ENCODE measurements around the gene SLC24A5.

Gene SLC24A5
- total RNA-seq: 0 reads per million in 2 experiments

- no peak for DNase-seq (ENCODE audit: low read depth)
Measured at GRCh38 chr15:48120745-48121144, at the start of gene SLC24A5. TSS of gene SLC24A5 (plus strand) at chr15:48120990. CDS start at chr15:48121045, 55 bp downstream.

- no peak for DNase-seq (ENCODE audit: low read depth)
Measured at GRCh38 chr15:48072941-48073340, 47.8 kb upstream of the SLC24A5 start.

GRCh38 chr15:48073881-48074280, 46.9 kb upstream of the SLC24A5 start:
- DNase-seq (ENCODE audit: low read depth): no peak

- DNase-seq (ENCODE audit: low read depth): no peak
Measured at GRCh38 chr15:48076454-48076853, 44.3 kb upstream of the SLC24A5 start.

- DNase-seq (ENCODE audit: low read depth): no peak
Measured at GRCh38 chr15:48077616-48078184, 43.1 kb upstream of the SLC24A5 start.

- no peak for DNase-seq (ENCODE audit: low read depth)
Measured at GRCh38 chr15:48084759-48085590, 35.8 kb upstream of the SLC24A5 start.

GRCh38 chr15:48085591-48085930, 35.2 kb upstream of the SLC24A5 start:
- DNase-seq (ENCODE audit: low read depth): no peak

GRCh38 chr15:48086133-48086532, 34.7 kb upstream of the SLC24A5 start:
- DNase-seq (ENCODE audit: low read depth): no peak

GRCh38 chr15:48086576-48086975, 34.2 kb upstream of the SLC24A5 start:
- DNase-seq (ENCODE audit: low read depth): no peak

- DNase-seq (ENCODE audit: low read depth): no peak
Measured at GRCh38 chr15:48087844-48088243, 32.9 kb upstream of the SLC24A5 start.

- no peak for DNase-seq (ENCODE audit: low read depth)
Measured at GRCh38 chr15:48089702-48090101, 31.1 kb upstream of the SLC24A5 start.

- no peak for DNase-seq (ENCODE audit: low read depth)
Measured at GRCh38 chr15:48090115-48090514, 30.7 kb upstream of the SLC24A5 start.

GRCh38 chr15:48090666-48091065, 30.1 kb upstream of the SLC24A5 start:
- no peak for DNase-seq (ENCODE audit: low read depth)

GRCh38 chr15:48091522-48091921, 29.3 kb upstream of the SLC24A5 start:
- no peak for DNase-seq (ENCODE audit: low read depth)

- no peak for DNase-seq (ENCODE audit: low read depth)
Measured at GRCh38 chr15:48096355-48096786, 24.4 kb upstream of the SLC24A5 start.

- no peak for DNase-seq (ENCODE audit: low read depth)
Measured at GRCh38 chr15:48096813-48097212, 24.0 kb upstream of the SLC24A5 start.

GRCh38 chr15:48097264-48097663, 23.5 kb upstream of the SLC24A5 start:
- no peak for DNase-seq (ENCODE audit: low read depth)

GRCh38 chr15:48101376-48101961, 19.3 kb upstream of the SLC24A5 start:
- no peak for DNase-seq (ENCODE audit: low read depth)

- DNase-seq (ENCODE audit: low read depth): no peak
Measured at GRCh38 chr15:48102167-48102566, 18.6 kb upstream of the SLC24A5 start.

GRCh38 chr15:48103647-48104046, 17.1 kb upstream of the SLC24A5 start:
- DNase-seq (ENCODE audit: low read depth): no peak

- DNase-seq (ENCODE audit: low read depth): no peak
Measured at GRCh38 chr15:48105936-48106335, 14.9 kb upstream of the SLC24A5 start.

- DNase-seq (ENCODE audit: low read depth): no peak
Measured at GRCh38 chr15:48109212-48109611, 11.6 kb upstream of the SLC24A5 start.

GRCh38 chr15:48109856-48110531, 10.8 kb upstream of the SLC24A5 start:
- no peak for DNase-seq (ENCODE audit: low read depth)
